ENCODE results near the gene MRPL12.

Gene MRPL12

GRCh38 chr17:81741594-81742452 lies 38.7 kb downstream of the MRPL12 start:
- no peak for DNase-seq

All from activated CD4-positive, CD25-positive, alpha-beta regulatory T cell treated with anti-CD3 and anti-CD28 coated beads, Interleukin-2, amount 50 U/mL, for 72 hours (primary cell).